GM19438 (cell line): ENCODE results near the gene TRPM3.

Experiments
- ATAC-seq: cut with Tn5 transposase; IDR thresholded peaks from one replicate; pipeline ENCODE4 v1.9.1; 2021; ENCODE audit warnings: low read depth; ENCODE audit not compliant: unreplicated experiment

The TRPM3 gene

GRCh38 chr9:71105192-71105591, 16.2 kb downstream of the TRPM3 start:
- ATAC-seq, result no peak

GRCh38 chr9:71098801-71099200, 22.6 kb downstream of the TRPM3 start:
- no peak for ATAC-seq

GRCh38 chr9:71097671-71098070, 23.8 kb downstream of the TRPM3 start:
- ATAC-seq, result no peak

- ATAC-seq, result no peak
Observed at GRCh38 chr9:71096421-71097108, 24.9 kb downstream of the TRPM3 start.

GRCh38 chr9:71094708-71095251, 26.6 kb downstream of the TRPM3 start:
- ATAC-seq, result no peak

GRCh38 chr9:71090896-71091295, 30.5 kb downstream of the TRPM3 start:
- no peak for ATAC-seq

- no peak for ATAC-seq
Observed at GRCh38 chr9:71079451-71079850, 42.0 kb downstream of the TRPM3 start.

- ATAC-seq, result no peak
Observed at GRCh38 chr9:71076096-71076495, 45.3 kb downstream of the TRPM3 start.

- ATAC-seq, result no peak
Observed at GRCh38 chr9:71073494-71073893, 47.9 kb downstream of the TRPM3 start.

GRCh38 chr9:71072587-71072986, 48.8 kb downstream of the TRPM3 start:
- ATAC-seq, result no peak

- no peak for ATAC-seq
Observed at GRCh38 chr9:71071633-71072032, 49.8 kb downstream of the TRPM3 start.

- no peak for ATAC-seq
Observed at GRCh38 chr9:71058660-71059059, 62.8 kb downstream of the TRPM3 start.

- no peak for ATAC-seq
Observed at GRCh38 chr9:71052287-71052686, 69.1 kb downstream of the TRPM3 start.

- ATAC-seq, result no peak
Observed at GRCh38 chr9:71048280-71048679, 73.1 kb downstream of the TRPM3 start.

GRCh38 chr9:71042448-71042990, 78.9 kb downstream of the TRPM3 start:
- ATAC-seq, result no peak

GRCh38 chr9:71037521-71037920, 83.9 kb downstream of the TRPM3 start:
- ATAC-seq, result no peak

- no peak for ATAC-seq
Observed at GRCh38 chr9:71036501-71036900, 84.9 kb downstream of the TRPM3 start.

- no peak for ATAC-seq
Observed at GRCh38 chr9:71032779-71033178, 88.6 kb downstream of the TRPM3 start.

GRCh38 chr9:71025728-71026127, 95.7 kb downstream of the TRPM3 start:
- no peak for ATAC-seq

GRCh38 chr9:71025201-71025600, 96.2 kb downstream of the TRPM3 start:
- no peak for ATAC-seq

GRCh38 chr9:71010258-71010657, 111.2 kb downstream of the TRPM3 start:
- ATAC-seq, result no peak

- ATAC-seq, result no peak
Observed at GRCh38 chr9:71005456-71005855, 116.0 kb downstream of the TRPM3 start.
